Hematopoietic multipotent progenitor cell treated with erythropoietin and hydrocortisone succinate and interleukin-3 and kit ligand, for 17 days (in vitro differentiated cells): Measurements from ENCODE around the gene DGKD.

Source experiments
- DNase-seq: peaks from one replicate; pipeline ENCODE4 v3.0.0-alpha.2; 2015; ENCODE audit warnings: low spot score

DGKD gene

DNA sequence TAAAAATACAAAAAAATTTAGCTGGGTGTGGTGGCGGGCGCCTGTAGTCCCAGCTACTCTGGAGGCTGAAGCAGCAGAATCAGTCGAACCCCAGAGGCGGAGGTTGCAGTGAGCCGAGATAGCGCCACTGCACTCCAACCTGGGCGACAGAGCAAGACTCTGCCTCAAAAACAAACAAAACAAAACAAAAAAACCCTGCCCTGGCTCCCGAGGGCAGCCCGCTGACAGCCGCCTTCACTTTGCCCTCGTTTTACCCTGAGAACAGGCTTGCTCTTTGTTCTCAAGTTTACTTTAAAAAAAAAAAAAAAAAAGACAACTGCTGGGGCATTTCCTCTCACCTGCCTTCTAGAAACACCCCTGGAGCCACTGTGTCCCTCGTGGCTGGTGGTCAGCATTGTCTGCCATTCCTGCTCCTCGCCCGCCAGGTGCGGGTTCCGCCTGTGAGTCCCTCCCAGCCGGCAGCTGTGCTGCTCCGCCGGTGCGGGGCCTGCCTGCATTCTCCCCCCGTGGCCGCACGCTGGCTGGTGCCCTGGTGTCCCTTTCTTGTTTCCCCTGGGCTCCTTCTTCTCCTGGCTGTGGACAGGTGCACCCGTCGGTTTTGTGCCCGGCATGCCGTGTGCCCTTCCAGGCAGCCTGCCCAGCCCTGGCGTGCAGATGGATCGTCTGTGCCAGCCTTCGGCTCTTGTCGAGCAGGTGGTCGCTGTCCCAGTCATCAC lies 106.6 kb downstream of the DGKD start:
- no peak for DNase-seq

GRCh38 chr2:233461481-233461891 lies 107.2 kb downstream of the DGKD start:
- DNase-seq = no peak

- no peak for DNase-seq
Measured at GRCh38 chr2:233462202-233462785, 108.0 kb downstream of the DGKD start.

GRCh38 chr2:233462826-233463470 lies 108.7 kb downstream of the DGKD start:
- no peak for DNase-seq

- no peak for DNase-seq
Measured at GRCh38 chr2:233463586-233463985, 109.3 kb downstream of the DGKD start.

DNA sequence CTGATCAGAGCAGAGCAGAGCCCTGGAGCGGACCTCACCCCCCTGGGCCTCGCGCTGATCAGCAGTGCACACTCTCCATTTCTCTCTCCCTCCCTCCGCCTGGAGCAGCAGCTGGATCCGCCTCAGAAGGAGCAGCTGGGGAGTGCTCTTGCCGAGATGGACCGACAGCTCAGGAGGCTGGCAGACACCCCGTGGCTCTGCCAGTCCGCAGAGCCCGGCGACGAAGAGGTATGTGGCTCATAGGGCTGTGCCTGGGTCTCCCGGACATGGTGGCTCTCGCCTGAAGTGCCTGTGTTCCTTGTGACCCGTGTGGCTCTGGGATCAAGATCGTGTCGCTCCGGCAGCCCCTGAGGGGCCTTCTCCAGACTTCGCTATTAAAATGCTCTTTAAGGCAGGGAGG lies 109.8 kb downstream of the DGKD start:
- DNase-seq = no peak

- DNase-seq = no peak
Measured at GRCh38 chr2:233464531-233465240, 110.4 kb downstream of the DGKD start.

DNA sequence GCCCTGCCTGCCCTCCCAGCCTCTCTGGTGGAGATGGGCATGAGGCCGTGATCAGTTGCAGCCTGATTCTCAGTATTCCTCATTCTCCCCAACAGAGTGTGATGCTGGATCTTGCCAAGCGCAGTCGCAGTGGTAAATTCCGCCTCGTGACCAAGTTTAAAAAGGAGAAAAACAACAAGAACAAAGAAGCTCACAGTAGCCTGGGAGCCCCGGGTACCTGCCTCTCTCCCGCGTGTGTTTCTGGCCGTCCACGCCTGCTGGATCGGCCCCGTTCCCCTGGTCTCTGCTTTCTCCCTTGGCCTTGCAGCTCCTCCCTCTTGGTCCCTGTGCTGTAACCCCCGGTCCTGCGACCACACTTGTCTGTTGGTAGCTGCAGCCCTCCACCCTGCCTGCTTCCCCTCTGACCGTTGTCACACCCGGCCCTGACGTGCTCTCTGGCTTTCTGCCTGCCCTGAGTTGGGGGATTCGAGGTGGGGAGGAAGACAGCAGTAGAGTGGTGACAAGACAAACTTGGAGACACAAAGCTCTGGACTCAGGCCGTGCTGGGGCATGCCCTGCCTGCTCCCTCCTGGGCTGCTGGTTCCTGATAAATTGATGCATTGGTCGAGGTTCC lies 112.8 kb downstream of the DGKD start:
- DNase-seq = no peak

GRCh38 chr2:233468047-233468740 lies 113.9 kb downstream of the DGKD start:
- no peak for DNase-seq

- no peak for DNase-seq
Measured at GRCh38 chr2:233468741-233469110, 114.4 kb downstream of the DGKD start.

GRCh38 chr2:233469261-233470010 lies 115.1 kb downstream of the DGKD start:
- DNase-seq = no peak

- no peak for DNase-seq
Measured at GRCh38 chr2:233470011-233470687, 115.9 kb downstream of the DGKD start.

DNA sequence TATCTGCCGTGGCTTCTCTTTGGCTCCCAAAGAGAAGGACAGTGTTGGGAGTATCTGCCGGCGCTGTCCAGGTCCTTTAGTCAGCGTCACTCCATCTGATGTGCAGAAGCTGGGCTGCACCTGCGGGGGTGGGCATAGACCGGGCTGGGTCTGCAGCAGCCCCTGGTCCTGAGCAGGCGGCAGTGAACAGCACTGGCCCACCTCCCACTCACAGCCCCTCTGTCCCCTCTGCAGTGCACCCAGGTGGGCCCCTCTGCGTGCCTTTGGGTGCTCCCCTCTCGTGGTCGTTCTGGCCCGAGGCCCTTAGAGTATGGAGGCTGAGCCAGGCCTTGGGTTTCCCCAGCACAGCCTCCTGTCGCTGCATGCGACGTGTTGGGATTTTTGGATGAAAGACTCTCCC lies 116.5 kb downstream of the DGKD start:
- DNase-seq = no peak

DNA sequence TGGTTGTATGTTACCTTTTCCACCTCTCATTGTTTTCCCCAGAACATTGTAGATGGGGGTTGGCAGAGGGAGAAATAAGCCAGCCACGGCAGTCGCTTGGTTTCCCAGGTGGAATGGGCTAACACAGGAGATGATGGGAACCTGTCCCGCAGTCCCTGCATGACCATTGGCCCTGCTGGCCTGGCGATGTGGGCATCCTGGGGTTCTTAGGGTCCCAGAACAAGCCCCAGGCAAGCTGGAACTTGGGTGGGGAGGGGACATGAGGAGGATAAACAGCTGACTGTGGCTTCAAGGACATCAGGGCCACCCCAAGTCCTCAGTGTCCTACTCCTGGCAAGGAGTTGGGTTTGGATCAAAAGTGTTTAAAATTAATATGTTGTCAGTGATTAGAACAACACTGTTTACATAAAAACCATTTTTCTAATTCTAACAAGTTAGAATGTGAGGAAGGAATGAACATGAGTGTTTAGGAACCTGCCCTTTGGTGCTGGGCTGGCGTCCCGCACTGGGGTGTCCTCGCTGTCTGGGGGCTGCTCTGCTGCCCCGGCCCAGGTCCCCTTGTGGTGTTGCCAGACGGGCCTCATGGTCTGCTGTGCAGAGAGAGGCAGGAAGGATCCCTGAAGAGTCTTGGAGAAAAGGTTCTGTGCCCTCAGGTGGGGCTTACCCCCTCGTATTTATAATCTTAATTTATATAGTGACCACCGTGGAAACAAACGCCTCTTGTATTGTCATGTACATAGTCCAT lies 117.2 kb downstream of the DGKD start:
- DNase-seq = no peak

- DNase-seq = no peak
Measured at GRCh38 chr2:233473386-233473791, 119.1 kb downstream of the DGKD start.

GRCh38 chr2:233473878-233474277 lies 119.6 kb downstream of the DGKD start:
- no peak for DNase-seq

GRCh38 chr2:233474308-233475160 lies 120.2 kb downstream of the DGKD start:
- no peak for DNase-seq

DNA sequence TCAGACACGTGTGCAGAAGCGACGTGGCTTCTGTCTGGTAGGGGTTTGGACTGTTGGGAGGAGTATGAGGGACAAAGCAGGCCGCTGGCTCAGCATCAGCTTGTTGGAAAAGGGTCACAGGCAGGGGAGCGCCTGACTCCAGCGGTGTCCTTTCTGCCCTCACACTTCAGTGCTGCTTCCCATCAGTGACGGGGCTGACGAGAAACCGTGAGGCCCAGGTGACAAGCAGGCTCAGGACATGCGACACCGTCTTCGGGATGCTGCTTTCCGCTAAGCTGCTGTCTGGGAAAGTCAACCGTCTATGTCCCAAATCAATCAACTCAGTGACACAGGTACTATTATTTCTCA lies 121.7 kb downstream of the DGKD start:
- DNase-seq = no peak
